Frontal cortex (tissue), 4 donors: ENCODE results near the gene OR10H1. TPM values are rescaled to one million over a fixed set of nuclear protein-coding genes. Genes with fewer than 3 reads are reported as not detected.
"Not testable (repeated sequence)": the region's sequence is repeated elsewhere in the genome, so short reads cannot be mapped to it uniquely, and the experiment has no call there.

ENCODE experiments used
- DNase-seq, 2 donors: peaks; one replicate each; pipeline ENCODE4 v3.0.0; 2012; ENCODE audit warnings: low spot score in 2 of 2
- FAIRE-seq: peaks from 2 replicates; lab custom pipeline; 2012; peaks lifted over from hg19 to GRCh38; lab: Jason Lieb, UNC
- total RNA-seq: library from RNA; depleted of rRNA; stranded (reverse); fragments of >200 nt; gene quantifications from one replicate; pipeline ENCODE4 v1.2.3, GENCODE V29; 2014
- donor health status: control.
- donor health status: control.
- donor health status: control.

The OR10H1 gene
- total RNA-seq, 1 donor from 2014 or later: not detected

DNA sequence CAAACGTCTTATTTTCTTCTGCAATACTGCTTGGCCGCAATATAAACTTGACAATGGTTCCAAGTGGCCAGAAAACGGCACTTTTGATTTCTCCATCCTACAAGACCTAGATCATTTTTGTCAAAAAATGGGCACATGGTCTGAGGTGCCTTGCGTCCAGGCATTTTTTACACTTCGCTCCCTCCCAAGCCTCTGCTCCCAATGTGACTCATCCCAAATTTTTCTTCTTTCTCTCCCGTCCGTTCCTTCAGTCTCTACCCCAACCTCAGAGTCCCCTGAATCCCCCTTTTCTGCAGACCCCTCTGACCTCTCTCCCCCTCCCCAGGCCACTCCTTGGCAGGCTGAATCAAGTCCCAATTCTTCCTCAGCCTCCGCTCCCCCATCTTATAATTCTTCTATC is 14.3 kb upstream of the OR10H1 start:
- FAIRE-seq (no peak), DNase-seq (no peak)

- no peak for FAIRE-seq
- no peak for DNase-seq
Measured at GRCh38 chr19:15829306-15829698, 13.8 kb upstream of the OR10H1 start.

DNA sequence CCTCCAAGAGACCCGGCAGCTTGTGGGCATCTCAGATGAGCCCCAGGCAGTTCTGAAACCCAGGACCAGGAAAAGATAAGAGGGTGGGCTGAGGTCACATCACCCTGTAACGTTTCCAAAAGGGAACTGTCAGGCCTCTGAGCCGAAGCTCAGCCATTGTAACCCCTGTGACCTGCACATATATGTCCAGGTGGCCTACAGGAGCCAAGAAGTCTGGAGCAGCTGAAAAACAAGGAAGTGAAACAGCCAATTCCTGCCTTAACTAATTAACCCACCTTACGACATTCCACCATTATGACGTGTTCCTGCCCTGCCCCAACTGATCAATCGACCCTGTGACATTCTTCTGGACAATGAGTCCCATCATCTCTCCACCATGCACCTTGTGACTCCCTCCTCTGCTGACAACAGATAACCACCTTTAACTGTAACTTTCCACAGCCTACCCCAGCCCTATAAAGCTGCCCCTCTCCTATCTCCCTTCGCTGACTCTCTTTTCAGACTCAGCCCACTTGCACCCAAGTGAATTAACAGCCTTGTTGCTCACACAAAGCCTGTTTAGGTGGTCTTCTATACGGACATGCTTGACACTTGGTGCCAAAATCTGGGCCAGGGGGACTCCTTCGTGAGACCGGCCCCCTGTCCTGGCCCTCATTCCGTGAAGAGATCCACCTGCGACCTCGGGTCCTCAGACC is 13.3 kb upstream of the OR10H1 start:
- not testable (repeated sequence) for DNase-seq, FAIRE-seq

DNA sequence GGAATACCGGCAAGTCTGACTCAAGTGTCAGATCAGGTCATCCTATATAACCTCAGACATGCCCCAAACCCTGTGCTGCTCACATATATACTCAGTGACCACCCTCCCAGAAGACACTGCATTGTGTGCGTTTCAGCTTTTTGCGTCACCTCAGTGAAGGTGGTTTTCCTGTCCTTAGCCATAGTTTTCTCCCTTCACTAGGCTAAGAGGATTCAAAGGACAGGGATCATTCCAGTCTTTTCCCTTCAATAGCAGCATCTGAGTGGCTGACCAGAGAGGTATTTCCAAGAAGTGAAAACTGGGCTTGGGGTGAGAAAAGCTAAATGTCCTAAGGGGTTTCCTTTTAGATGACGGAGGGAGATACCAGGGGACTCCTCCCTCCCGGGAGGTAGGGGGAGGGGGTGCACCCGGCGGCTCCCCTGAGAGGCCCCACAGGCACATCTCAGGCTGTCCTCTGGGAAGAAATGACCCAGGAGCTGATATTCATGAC is 12.7 kb upstream of the OR10H1 start:
- no peak for DNase-seq
- FAIRE-seq: no peak

- no peak for DNase-seq
- FAIRE-seq: no peak
Measured at GRCh38 chr19:15825753-15826152, 10.3 kb upstream of the OR10H1 start.

DNA sequence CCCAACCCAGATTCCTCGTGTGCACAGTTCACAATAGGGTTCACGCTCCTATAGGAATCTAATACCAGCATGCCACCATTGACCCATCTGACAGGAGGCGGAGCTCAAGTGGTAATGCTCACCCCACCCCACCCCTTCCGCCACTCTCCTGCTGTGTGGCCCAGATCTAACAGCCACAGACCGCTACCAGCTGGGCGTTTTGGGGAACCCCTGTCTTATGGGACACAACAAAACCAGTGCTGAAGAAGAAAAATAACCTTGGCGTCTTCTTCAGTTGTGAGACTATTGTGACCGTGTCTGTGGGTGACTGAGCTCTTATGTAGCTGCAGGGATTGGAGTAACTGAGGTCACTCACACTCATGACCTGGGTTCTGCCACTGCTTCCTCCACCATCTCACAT is 5.2 kb upstream of the OR10H1 start:
- FAIRE-seq (no peak), DNase-seq (no peak)

DNA sequence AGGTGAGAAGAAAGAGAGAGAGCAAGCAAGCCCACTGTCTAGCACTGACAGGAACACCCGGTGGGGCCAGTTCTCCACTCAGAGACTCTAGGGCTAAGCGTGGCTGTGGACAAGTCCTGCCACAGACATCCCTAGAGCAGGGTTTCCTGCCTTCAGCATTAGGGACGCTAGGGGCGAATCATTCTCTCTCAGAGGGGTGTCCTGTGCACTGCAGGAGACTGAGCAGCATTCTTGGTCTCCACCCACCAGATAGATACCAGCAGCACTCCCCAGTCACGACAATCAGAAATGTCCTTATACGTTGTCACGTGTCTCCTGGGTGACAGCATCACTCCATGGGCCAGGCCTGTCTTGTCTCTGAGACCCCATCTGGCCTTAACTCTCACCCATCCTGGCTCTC is 1.5 kb downstream of the OR10H1 start:
- DNase-seq: no peak
- FAIRE-seq: no peak

DNA sequence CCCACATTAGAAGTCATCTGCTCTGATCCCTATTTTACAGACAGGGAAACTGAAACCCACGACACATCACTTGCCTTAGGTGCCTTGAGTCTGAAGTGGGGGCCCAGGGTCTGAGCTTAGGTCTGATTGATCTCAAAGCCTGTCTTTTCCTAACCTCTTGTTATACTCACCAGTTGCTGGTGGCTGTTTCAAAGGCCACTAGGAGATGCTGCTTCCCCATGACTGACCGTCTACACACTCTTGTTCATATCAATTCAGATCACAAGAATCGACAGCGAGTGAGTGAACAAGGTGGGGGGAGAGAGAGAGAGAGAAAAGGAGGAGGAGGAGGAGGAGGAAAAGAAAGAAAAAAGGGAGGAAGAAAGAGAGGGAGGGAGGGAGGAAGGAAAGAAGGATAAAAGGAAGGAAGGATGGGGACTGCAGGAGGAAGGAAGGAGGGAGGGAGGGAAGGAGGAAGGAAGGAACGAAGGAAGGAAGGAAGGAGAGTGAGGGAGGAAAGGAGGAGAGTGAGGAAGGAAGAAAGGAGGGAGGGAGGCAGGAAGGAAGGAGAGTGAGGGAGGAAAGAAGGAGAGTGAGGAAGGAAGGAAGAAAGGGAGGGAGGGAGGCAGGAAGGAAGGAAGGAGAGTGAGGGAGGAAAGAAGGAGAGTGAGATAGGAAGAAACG is 3.3 kb downstream of the OR10H1 start:
- no peak for DNase-seq
- no peak for FAIRE-seq

DNA sequence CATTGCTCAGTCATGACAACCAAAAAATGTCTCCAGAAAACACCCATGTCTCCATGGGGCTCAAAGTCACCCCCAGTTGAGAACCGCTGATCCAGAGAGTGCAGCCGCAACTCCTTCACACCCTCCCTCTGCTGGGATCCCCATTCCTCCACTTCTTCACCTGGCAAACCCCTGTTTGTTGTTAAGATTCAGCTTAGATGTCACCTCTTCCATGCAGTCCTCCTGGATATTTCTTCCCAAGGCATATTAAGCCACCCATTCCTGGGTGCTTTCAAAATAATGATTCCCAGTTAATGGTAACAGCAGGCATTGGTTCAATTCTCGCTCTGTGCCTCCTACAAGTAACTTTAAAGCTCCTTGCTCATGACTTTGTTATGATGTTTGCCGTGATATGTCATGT is 4.0 kb downstream of the OR10H1 start:
- DNase-seq (no peak), FAIRE-seq (no peak)

DNA sequence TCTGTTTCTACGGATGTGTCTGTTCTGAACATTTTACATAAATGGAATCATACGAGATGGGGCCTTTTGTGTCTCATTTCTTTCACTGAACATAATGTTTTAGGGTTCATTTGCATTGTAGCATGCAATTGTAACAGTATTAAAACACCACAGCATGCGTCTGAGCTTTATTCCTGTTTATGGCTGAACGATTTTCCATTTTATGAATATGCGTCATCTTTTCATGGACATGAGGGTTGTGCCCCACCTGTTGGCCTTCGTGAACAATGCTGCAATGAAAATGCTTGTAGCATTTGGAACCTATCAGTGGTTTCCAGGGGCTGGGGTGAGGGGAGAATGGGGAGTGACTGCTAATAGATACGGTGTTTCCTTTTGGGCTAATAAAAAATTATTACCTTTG is 5.1 kb downstream of the OR10H1 start:
- DNase-seq (no peak), FAIRE-seq (no peak)

DNA sequence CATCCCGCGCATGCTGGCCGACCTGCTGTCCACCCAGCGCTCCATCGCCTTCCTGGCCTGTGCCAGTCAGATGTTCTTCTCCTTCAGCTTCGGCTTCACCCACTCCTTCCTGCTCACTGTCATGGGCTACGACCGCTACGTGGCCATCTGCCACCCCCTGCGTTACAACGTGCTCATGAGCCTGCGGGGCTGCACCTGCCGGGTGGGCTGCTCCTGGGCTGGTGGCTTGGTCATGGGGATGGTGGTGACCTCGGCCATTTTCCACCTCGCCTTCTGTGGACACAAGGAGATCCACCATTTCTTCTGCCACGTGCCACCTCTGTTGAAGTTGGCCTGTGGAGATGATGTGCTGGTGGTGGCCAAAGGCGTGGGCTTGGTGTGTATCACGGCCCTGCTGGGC is 21.2 kb downstream of the OR10H1 start:
- not testable (repeated sequence) for DNase-seq, FAIRE-seq

GRCh38 chr19:15790096-15790495 is 25.4 kb downstream of the OR10H1 start:
- DNase-seq (no peak), FAIRE-seq (no peak)

DNA sequence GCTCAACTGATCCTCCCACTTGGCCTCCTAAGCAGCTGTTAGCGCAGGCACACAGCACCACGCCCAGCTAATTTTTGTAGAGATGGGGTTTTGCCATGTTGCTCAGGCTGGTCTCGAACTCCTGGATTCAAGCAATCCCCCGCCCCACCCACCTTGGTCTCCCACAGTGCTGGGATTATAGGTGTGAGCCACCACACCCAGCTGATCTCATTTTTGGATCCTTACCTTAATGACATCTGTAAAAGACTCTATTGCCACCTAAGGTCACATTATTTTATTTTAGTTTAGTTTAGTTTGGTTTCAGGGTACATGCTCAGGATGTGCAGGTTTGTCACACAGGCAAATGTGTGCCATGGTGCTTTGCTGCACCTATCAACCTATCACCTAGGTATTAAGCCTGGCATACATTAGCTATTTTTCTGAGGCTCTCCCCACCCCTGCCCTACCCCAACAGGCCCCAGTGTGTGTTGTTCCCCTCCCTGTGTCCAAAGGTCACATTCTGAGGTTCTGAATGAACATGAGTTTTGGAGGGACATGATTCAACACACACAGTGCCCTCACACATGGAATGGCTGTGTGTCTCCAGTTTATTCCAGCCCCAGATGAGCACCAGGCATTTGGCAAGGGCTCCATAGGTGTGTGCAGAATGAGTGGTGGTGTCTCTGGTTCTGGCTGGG is 26.7 kb downstream of the OR10H1 start:
- FAIRE-seq (no peak), DNase-seq (no peak)

GRCh38 chr19:15787611-15788155 is 27.8 kb downstream of the OR10H1 start, which contains the start of gene OR10H5:
TSS of gene OR10H5 (plus strand) at chr19:15787661. CDS start at chr19:15794049, 6,388 bp downstream.
- FAIRE-seq: no peak
- DNase-seq: no peak

- DNase-seq, FAIRE-seq: not testable (repeated sequence)
Measured at GRCh38 chr19:15782896-15783295, 32.6 kb downstream of the OR10H1 start.

DNA sequence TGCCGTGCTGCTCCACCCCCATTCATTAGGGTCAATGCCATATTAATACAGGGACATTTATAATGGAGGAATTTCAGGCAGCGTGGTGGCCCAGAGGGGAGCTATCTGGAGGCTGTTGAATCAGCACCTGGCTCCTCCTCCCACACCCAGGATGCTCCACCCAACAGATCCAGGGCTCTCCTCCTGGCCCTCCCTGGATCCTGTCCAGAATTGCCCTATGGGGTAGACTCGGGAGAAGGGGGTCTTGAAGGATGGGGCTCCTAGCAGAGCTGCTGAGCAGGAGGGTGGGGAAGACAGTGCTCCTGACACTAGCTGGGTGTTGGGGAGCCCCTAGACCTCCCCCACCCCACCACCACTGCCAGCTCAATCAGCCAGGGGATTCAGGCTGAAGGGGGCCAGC is 33.3 kb downstream of the OR10H1 start:
- no peak for DNase-seq
- no peak for FAIRE-seq

- FAIRE-seq (no peak), DNase-seq (no peak)
Measured at GRCh38 chr19:15781661-15782060, 33.8 kb downstream of the OR10H1 start.

DNA sequence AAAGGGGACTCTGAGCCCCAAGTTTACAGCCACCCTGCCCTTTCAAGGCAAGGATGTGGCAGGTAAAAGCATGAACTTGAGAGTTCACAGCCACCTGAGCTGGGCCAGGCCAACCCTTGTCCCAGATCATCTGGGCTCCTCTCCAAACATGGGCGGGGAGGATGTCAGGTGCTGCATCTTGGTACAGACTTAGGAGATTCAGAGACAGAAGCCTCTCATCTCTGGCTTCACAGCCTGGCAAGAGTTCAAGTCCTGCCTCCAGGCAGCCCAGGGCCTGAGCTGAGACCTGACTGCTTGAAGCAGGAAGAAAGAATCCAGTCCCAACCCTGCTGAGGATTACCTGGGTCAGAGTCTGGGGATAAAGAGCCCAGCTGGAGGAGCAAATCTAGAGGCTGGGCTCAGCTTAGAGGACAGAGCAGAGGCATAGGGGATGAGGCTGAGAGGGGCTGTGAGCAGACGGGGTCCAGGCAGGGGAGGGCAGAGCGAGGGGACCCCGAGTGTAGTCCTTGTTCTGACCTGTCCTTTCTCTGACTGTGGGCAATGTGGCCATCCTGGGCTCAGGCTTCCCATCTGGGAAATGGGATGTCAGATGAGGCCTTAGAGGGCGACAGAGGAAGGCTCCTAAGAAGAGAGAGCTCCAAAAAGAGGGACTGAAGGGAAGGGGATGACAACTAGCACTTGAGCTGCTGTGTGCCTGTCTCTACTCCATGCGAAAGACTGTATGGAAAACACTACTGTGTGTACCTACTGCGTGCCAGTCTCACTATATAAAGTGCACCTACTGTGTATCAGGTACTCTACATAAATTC is 34.6 kb downstream of the OR10H1 start:
- DNase-seq: no peak
- FAIRE-seq: no peak

GRCh38 chr19:15779756-15780476 is 35.5 kb downstream of the OR10H1 start:
- FAIRE-seq (no peak), DNase-seq (peak; percentile 45 to 58)
